Adipocyte (in vitro differentiated cells): ENCODE data around the gene NEFH.
"Not testable (repeated sequence)": the region's sequence is repeated elsewhere in the genome, so short reads cannot be mapped to it uniquely, and the experiment has no call there.

Experiments used
- DNase-seq: peaks from one replicate; pipeline ENCODE4 v3.0.0-alpha.2; 2015; ENCODE audit warnings: low read depth
- H3K27me3 ChIP-seq: replicated peaks from 2 replicates; pipeline ENCODE4 v1.7.0; 2013; ENCODE audit warnings: mild to moderate bottlenecking, low read length, moderate library complexity; ENCODE audit not compliant: control insufficient read depth, insufficient read depth
- H3K36me3 ChIP-seq: 2 replicates; pipeline ENCODE4 v1.7.0; 2013; ENCODE audit warnings: low read length, mild to moderate bottlenecking, moderate library complexity; ENCODE audit not compliant: control insufficient read depth, insufficient read depth, severe bottlenecking
- H3K4me1 ChIP-seq: 2 replicates; pipeline ENCODE4 v1.7.0; 2013; ENCODE audit warnings: mild to moderate bottlenecking, low read length, moderate library complexity; ENCODE audit not compliant: control insufficient read depth, insufficient read depth
- H3K4me3 ChIP-seq: 2 replicates; pipeline ENCODE4 v1.7.0; 2013; ENCODE audit warnings: mild to moderate bottlenecking, low read length, moderate library complexity
- H3K9ac ChIP-seq: 2 replicates; pipeline ENCODE4 v1.7.0; 2013; ENCODE audit warnings: mild to moderate bottlenecking, low read length, moderate library complexity
- H3K9me3 ChIP-seq: 2 replicates; pipeline ENCODE4 v1.7.0; 2013; ENCODE audit warnings: mild to moderate bottlenecking, low read length, moderate library complexity; ENCODE audit not compliant: control insufficient read depth

The NEFH gene

GRCh38 chr22:29479417-29480261 lies at the start of gene NEFH:
Gene NEFH (plus strand): TSS chr22:29480218. CDS start chr22:29480263, 45 bp downstream.
- Histone ChIP-seq H3K27me3 (peaks cover 76% of the 10 kb centered on the region), H3K9me3 (peaks cover 4% of the 10 kb centered on the region), H3K4me3 (peak within 1 kb of the TSS; percentile 37), H3K36me3 (no peaks in the 10 kb centered on the region), H3K4me1 (peaks cover 11% of the 10 kb centered on the region), H3K9ac (no peak within 1 kb of the TSS)
- DNase-seq: no peak

GRCh38 chr22:29431986-29432385 lies 48.0 kb upstream of the NEFH start:
- no peak overlapping the region for H3K9ac ChIP-seq
- H3K27me3 ChIP-seq: peaks cover 23% of the 10 kb centered on the region
- no peak for DNase-seq
- H3K4me1 ChIP-seq: no peaks in the 10 kb centered on the region
- no peaks in the 10 kb centered on the region for H3K36me3 ChIP-seq
- H3K9me3 ChIP-seq: no peaks in the 10 kb centered on the region
- H3K4me3 ChIP-seq: no peak overlapping the region

- Histone ChIP-seq H3K9ac (no peak overlapping the region), H3K27me3 (peaks cover 23% of the 10 kb centered on the region), H3K36me3 (no peaks in the 10 kb centered on the region), H3K4me3 (no peak overlapping the region), H3K9me3 (no peaks in the 10 kb centered on the region), H3K4me1 (no peaks in the 10 kb centered on the region)
- DNase-seq: no peak
Observed at GRCh38 chr22:29433856-29434255, 46.2 kb upstream of the NEFH start.

- H3K9ac ChIP-seq: no peak overlapping the region
- no peaks in the 10 kb centered on the region for H3K4me1 ChIP-seq
- DNase-seq: no peak
- no peak overlapping the region for H3K4me3 ChIP-seq
- no peaks in the 10 kb centered on the region for H3K36me3 ChIP-seq
- H3K27me3 ChIP-seq: peaks cover 23% of the 10 kb centered on the region
- no peaks in the 10 kb centered on the region for H3K9me3 ChIP-seq
Observed at GRCh38 chr22:29434288-29434687, 45.7 kb upstream of the NEFH start.

GRCh38 chr22:29435236-29436136 lies 44.5 kb upstream of the NEFH start:
- Histone ChIP-seq H3K9me3 (no peaks in the 10 kb centered on the region), H3K4me1 (no peaks in the 10 kb centered on the region), H3K27me3 (peaks cover 22% of the 10 kb centered on the region), H3K9ac (no peak overlapping the region), H3K4me3 (no peak overlapping the region), H3K36me3 (no peaks in the 10 kb centered on the region)
- no peak for DNase-seq

- not testable (repeated sequence) for H3K4me1 ChIP-seq, DNase-seq, H3K4me3 ChIP-seq, H3K9ac ChIP-seq, H3K9me3 ChIP-seq, H3K27me3 ChIP-seq, H3K36me3 ChIP-seq
Observed at GRCh38 chr22:29438283-29438682, 41.7 kb upstream of the NEFH start, which contains the start of gene RFPL1. Gene RFPL1 (plus strand): TSS chr22:29438583.

GRCh38 chr22:29442976-29443375 lies 37.0 kb upstream of the NEFH start:
- H3K9me3 ChIP-seq: no peaks in the 10 kb centered on the region
- H3K27me3 ChIP-seq: no peaks in the 10 kb centered on the region
- H3K4me1 ChIP-seq: peaks cover 5% of the 10 kb centered on the region
- peak; percentile 22 for DNase-seq
- peak overlapping the region; percentile 9 for H3K9ac ChIP-seq
- no peaks in the 10 kb centered on the region for H3K36me3 ChIP-seq
- H3K4me3 ChIP-seq: no peak overlapping the region

- no peaks in the 10 kb centered on the region for H3K36me3 ChIP-seq
- no peaks in the 10 kb centered on the region for H3K9me3 ChIP-seq
- H3K4me1 ChIP-seq: peaks cover 5% of the 10 kb centered on the region
- H3K9ac ChIP-seq: peak overlapping the region; percentile 9
- peak overlapping the region; percentile 2 for H3K4me3 ChIP-seq
- DNase-seq: peak; percentile 13
- no peaks in the 10 kb centered on the region for H3K27me3 ChIP-seq
Observed at GRCh38 chr22:29443452-29443851, 36.6 kb upstream of the NEFH start.

- DNase-seq: peak; percentile 37
- Histone ChIP-seq H3K4me3 (no peak overlapping the region), H3K27me3 (no peaks in the 10 kb centered on the region), H3K36me3 (no peaks in the 10 kb centered on the region), H3K9me3 (no peaks in the 10 kb centered on the region), H3K4me1 (peaks cover 5% of the 10 kb centered on the region), H3K9ac (no peak overlapping the region)
Observed at GRCh38 chr22:29443861-29444792, 35.9 kb upstream of the NEFH start.

- H3K27me3 ChIP-seq: no peaks in the 10 kb centered on the region
- H3K9ac ChIP-seq: no peak overlapping the region
- H3K4me3 ChIP-seq: no peak overlapping the region
- no peaks in the 10 kb centered on the region for H3K36me3 ChIP-seq
- H3K9me3 ChIP-seq: no peaks in the 10 kb centered on the region
- DNase-seq: no peak
- peaks cover 5% of the 10 kb centered on the region for H3K4me1 ChIP-seq
Observed at GRCh38 chr22:29445508-29445907, 34.5 kb upstream of the NEFH start.
